ENCODE results near the gene ZNG1F. TPM values are rescaled to one million over a fixed set of nuclear protein-coding genes. Genes with fewer than 3 reads are reported as not detected.
"Not testable (repeated sequence)": the region's sequence is repeated elsewhere in the genome, so short reads cannot be mapped to it uniquely, and the experiment has no call there.

ZNG1F gene
- total and polyA plus RNA-seq, 2 donors from 2014 or later: 9.3 to 40.2 TPM

- H3K36me3 ChIP-seq (ENCODE audit: control insufficient read depth in 2 of 3, insufficient read depth in 3 of 3, low read length in 3 of 3); FAIRE-seq; H3K4me3 ChIP-seq (ENCODE audit: low read length in 3 of 3); H3K9me3 ChIP-seq (ENCODE audit: control insufficient read depth in 2 of 3, insufficient read depth in 1 of 3, low read length in 3 of 3); H3K27me3 ChIP-seq (ENCODE audit: control insufficient read depth, insufficient read depth, low read length); H3K9ac ChIP-seq (ENCODE audit: low read length in 3 of 3); DNase-seq; H3K4me1 ChIP-seq (ENCODE audit: control insufficient read depth in 2 of 3, insufficient read depth in 2 of 3, low read depth in 1 of 3, low read length in 3 of 3); intact Hi-C loops (cut with DNase I); H3K27ac ChIP-seq (ENCODE audit: low read depth in 2 of 2, low read length in 2 of 2): not testable (repeated sequence)
Measured at GRCh38 chr9:41126746-41127446, 62.2 kb downstream of the ZNG1F start.

- H3K4me1 ChIP-seq (ENCODE audit: control insufficient read depth in 2 of 3, insufficient read depth in 2 of 3, low read depth in 1 of 3, low read length in 3 of 3); H3K9me3 ChIP-seq (ENCODE audit: control insufficient read depth in 2 of 3, insufficient read depth in 1 of 3, low read length in 3 of 3); H3K4me3 ChIP-seq (ENCODE audit: low read length in 3 of 3); H3K36me3 ChIP-seq (ENCODE audit: control insufficient read depth in 2 of 3, insufficient read depth in 3 of 3, low read length in 3 of 3); intact Hi-C loops (cut with DNase I); H3K27ac ChIP-seq (ENCODE audit: low read depth in 2 of 2, low read length in 2 of 2); FAIRE-seq; DNase-seq; H3K27me3 ChIP-seq (ENCODE audit: control insufficient read depth, insufficient read depth, low read length); H3K9ac ChIP-seq (ENCODE audit: low read length in 3 of 3): not testable (repeated sequence)
Measured at GRCh38 chr9:41125936-41126335, 63.2 kb downstream of the ZNG1F start.

- H3K4me1 ChIP-seq (ENCODE audit: control insufficient read depth in 2 of 3, insufficient read depth in 2 of 3, low read depth in 1 of 3, low read length in 3 of 3); H3K27me3 ChIP-seq (ENCODE audit: control insufficient read depth, insufficient read depth, low read length); DNase-seq; FAIRE-seq; H3K27ac ChIP-seq (ENCODE audit: low read depth in 2 of 2, low read length in 2 of 2); H3K9me3 ChIP-seq (ENCODE audit: control insufficient read depth in 2 of 3, insufficient read depth in 1 of 3, low read length in 3 of 3); H3K36me3 ChIP-seq (ENCODE audit: control insufficient read depth in 2 of 3, insufficient read depth in 3 of 3, low read length in 3 of 3); intact Hi-C loops (cut with DNase I); H3K9ac ChIP-seq (ENCODE audit: low read length in 3 of 3); H3K4me3 ChIP-seq (ENCODE audit: low read length in 3 of 3): not testable (repeated sequence)
Measured at GRCh38 chr9:41125109-41125658, 63.9 kb downstream of the ZNG1F start.

GRCh38 chr9:41124250-41125108, 64.6 kb downstream of the ZNG1F start:
- H3K27ac ChIP-seq (ENCODE audit: low read depth in 2 of 2, low read length in 2 of 2); H3K36me3 ChIP-seq (ENCODE audit: control insufficient read depth in 2 of 3, insufficient read depth in 3 of 3, low read length in 3 of 3); intact Hi-C loops (cut with DNase I); H3K9me3 ChIP-seq (ENCODE audit: control insufficient read depth in 2 of 3, insufficient read depth in 1 of 3, low read length in 3 of 3); H3K4me1 ChIP-seq (ENCODE audit: control insufficient read depth in 2 of 3, insufficient read depth in 2 of 3, low read depth in 1 of 3, low read length in 3 of 3); FAIRE-seq; H3K4me3 ChIP-seq (ENCODE audit: low read length in 3 of 3); H3K9ac ChIP-seq (ENCODE audit: low read length in 3 of 3); H3K27me3 ChIP-seq (ENCODE audit: control insufficient read depth, insufficient read depth, low read length): not testable (repeated sequence)
- peak in 1 of 5 donors; percentile 20 for DNase-seq

- H3K9ac ChIP-seq (ENCODE audit: low read length in 3 of 3); H3K4me3 ChIP-seq (ENCODE audit: low read length in 3 of 3); H3K4me1 ChIP-seq (ENCODE audit: control insufficient read depth in 2 of 3, insufficient read depth in 2 of 3, low read depth in 1 of 3, low read length in 3 of 3); H3K27ac ChIP-seq (ENCODE audit: low read depth in 2 of 2, low read length in 2 of 2); FAIRE-seq; H3K27me3 ChIP-seq (ENCODE audit: control insufficient read depth, insufficient read depth, low read length); DNase-seq; intact Hi-C loops (cut with DNase I); H3K36me3 ChIP-seq (ENCODE audit: control insufficient read depth in 2 of 3, insufficient read depth in 3 of 3, low read length in 3 of 3); H3K9me3 ChIP-seq (ENCODE audit: control insufficient read depth in 2 of 3, insufficient read depth in 1 of 3, low read length in 3 of 3): not testable (repeated sequence)
Measured at GRCh38 chr9:41123812-41124211, 65.3 kb downstream of the ZNG1F start.

- H3K36me3 ChIP-seq (ENCODE audit: control insufficient read depth in 2 of 3, insufficient read depth in 3 of 3, low read length in 3 of 3); H3K4me3 ChIP-seq (ENCODE audit: low read length in 3 of 3); H3K9me3 ChIP-seq (ENCODE audit: control insufficient read depth in 2 of 3, insufficient read depth in 1 of 3, low read length in 3 of 3); DNase-seq; H3K4me1 ChIP-seq (ENCODE audit: control insufficient read depth in 2 of 3, insufficient read depth in 2 of 3, low read depth in 1 of 3, low read length in 3 of 3); intact Hi-C loops (cut with DNase I); H3K27me3 ChIP-seq (ENCODE audit: control insufficient read depth, insufficient read depth, low read length); FAIRE-seq; H3K27ac ChIP-seq (ENCODE audit: low read depth in 2 of 2, low read length in 2 of 2); H3K9ac ChIP-seq (ENCODE audit: low read length in 3 of 3): not testable (repeated sequence)
Measured at GRCh38 chr9:41123396-41123795, 65.7 kb downstream of the ZNG1F start.

- H3K36me3 ChIP-seq (ENCODE audit: control insufficient read depth in 2 of 3, insufficient read depth in 3 of 3, low read length in 3 of 3); H3K9ac ChIP-seq (ENCODE audit: low read length in 3 of 3); H3K27me3 ChIP-seq (ENCODE audit: control insufficient read depth, insufficient read depth, low read length); DNase-seq; intact Hi-C loops (cut with DNase I); H3K9me3 ChIP-seq (ENCODE audit: control insufficient read depth in 2 of 3, insufficient read depth in 1 of 3, low read length in 3 of 3); H3K4me3 ChIP-seq (ENCODE audit: low read length in 3 of 3); H3K27ac ChIP-seq (ENCODE audit: low read depth in 2 of 2, low read length in 2 of 2); H3K4me1 ChIP-seq (ENCODE audit: control insufficient read depth in 2 of 3, insufficient read depth in 2 of 3, low read depth in 1 of 3, low read length in 3 of 3); FAIRE-seq: not testable (repeated sequence)
Measured at GRCh38 chr9:41120696-41121095, 68.4 kb downstream of the ZNG1F start.

- DNase-seq; intact Hi-C loops (cut with DNase I); H3K9me3 ChIP-seq (ENCODE audit: control insufficient read depth in 2 of 3, insufficient read depth in 1 of 3, low read length in 3 of 3); H3K27ac ChIP-seq (ENCODE audit: low read depth in 2 of 2, low read length in 2 of 2); H3K36me3 ChIP-seq (ENCODE audit: control insufficient read depth in 2 of 3, insufficient read depth in 3 of 3, low read length in 3 of 3); H3K4me3 ChIP-seq (ENCODE audit: low read length in 3 of 3); H3K27me3 ChIP-seq (ENCODE audit: control insufficient read depth, insufficient read depth, low read length); FAIRE-seq; H3K4me1 ChIP-seq (ENCODE audit: control insufficient read depth in 2 of 3, insufficient read depth in 2 of 3, low read depth in 1 of 3, low read length in 3 of 3); H3K9ac ChIP-seq (ENCODE audit: low read length in 3 of 3): not testable (repeated sequence)
Measured at GRCh38 chr9:41119719-41120118, 69.4 kb downstream of the ZNG1F start.
